ENCODE data around the gene RCSD1. TPM values are rescaled to one million over a fixed set of nuclear protein-coding genes. Genes with fewer than 3 reads are reported as not detected.

Gene RCSD1
- total and polyA plus RNA-seq, 3 donors from 2014 or later: 13.8 to 24.7 (median 14.1) TPM

GRCh38 chr1:167707942-167708341 is 77.9 kb downstream of the RCSD1 start:
- Histone ChIP-seq H3K36me3 (ENCODE audit: low read depth, missing control alignments) (no peaks in the 10 kb centered on the region), H3K4me1 (no peaks in the 10 kb centered on the region), H3K27me3 (no peaks in the 10 kb centered on the region), H3K9me3 (no peaks in the 10 kb centered on the region), H3K27ac (no peak overlapping the region), H3K4me3 (no peak overlapping the region)
- no peak for DNase-seq
- intact Hi-C loops (cut with DNase I; ENCODE audit: low total_unique reads): no loop called here
- TF ChIP-seq POLR2A (IDR thresholded peaks at IDR 0.05) (no peak), CTCF (IDR thresholded peaks at IDR 0.05) (no peak)
- WGBS, 2 donors: 83 to 92% methylated on average over 4 of the region's 4 CpGs

GRCh38 chr1:167708940-167709389 is 78.9 kb downstream of the RCSD1 start:
- Histone ChIP-seq H3K27me3 (no peaks in the 10 kb centered on the region), H3K9me3 (no peaks in the 10 kb centered on the region), H3K36me3 (ENCODE audit: low read depth, missing control alignments) (no peaks in the 10 kb centered on the region), H3K27ac (no peak overlapping the region), H3K4me3 (no peak overlapping the region), H3K4me1 (no peaks in the 10 kb centered on the region)
- no peak for DNase-seq
- WGBS, 2 donors: 79 to 86% methylated on average over 3 of the region's 3 CpGs
- intact Hi-C loops (cut with DNase I; ENCODE audit: low total_unique reads): no loop called here
- TF ChIP-seq POLR2A (IDR thresholded peaks at IDR 0.05) (no peak), CTCF (IDR thresholded peaks at IDR 0.05) (no peak)

DNA sequence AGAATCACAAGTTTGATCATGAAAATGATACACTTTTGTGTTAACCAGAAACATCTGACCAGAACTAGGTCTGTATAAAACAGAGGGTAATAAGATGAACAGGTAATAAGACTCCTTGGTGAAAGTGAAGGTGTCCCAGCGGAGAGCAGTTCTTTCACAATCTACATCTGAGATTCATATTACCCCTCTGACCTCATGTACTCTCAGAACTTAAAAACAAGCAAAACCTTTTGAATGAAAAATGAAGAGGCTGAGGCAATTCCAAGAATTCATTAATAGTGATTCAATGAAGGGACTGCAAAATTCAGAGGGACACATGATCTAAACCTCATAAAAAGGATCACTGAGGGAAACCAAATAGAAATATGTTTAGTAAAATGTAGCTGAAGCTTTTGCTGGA is 80.8 kb downstream of the RCSD1 start:
- Histone ChIP-seq H3K27ac (no peak overlapping the region), H3K4me1 (no peaks in the 10 kb centered on the region), H3K27me3 (no peaks in the 10 kb centered on the region), H3K9me3 (no peaks in the 10 kb centered on the region), H3K36me3 (ENCODE audit: low read depth, missing control alignments) (no peaks in the 10 kb centered on the region), H3K4me3 (no peak overlapping the region)
- intact Hi-C loops (cut with DNase I; ENCODE audit: low total_unique reads): no loop called here
- DNase-seq: no peak
- WGBS, 2 donors: 90 to 94% methylated on average over 1 of the region's 1 CpG
- TF ChIP-seq POLR2A (IDR thresholded peaks at IDR 0.05): no peak
- TF ChIP-seq CTCF (IDR thresholded peaks at IDR 0.05): no peak

GRCh38 chr1:167711797-167712196 is 81.8 kb downstream of the RCSD1 start:
- no peak overlapping the region for H3K27ac ChIP-seq
- intact Hi-C loops (cut with DNase I; ENCODE audit: low total_unique reads): no loop called here
- no peak for DNase-seq

More at GRCh38 chr1:167711797-167712196, 81.8 kb downstream of the RCSD1 start:
- Histone ChIP-seq H3K4me1 (no peaks in the 10 kb centered on the region), H3K4me3 (no peak overlapping the region), H3K27me3 (no peaks in the 10 kb centered on the region), H3K9me3 (no peaks in the 10 kb centered on the region), H3K36me3 (ENCODE audit: low read depth, missing control alignments) (no peaks in the 10 kb centered on the region)
- TF ChIP-seq POLR2A (IDR thresholded peaks at IDR 0.05): no peak
- no peak for TF ChIP-seq CTCF (IDR thresholded peaks at IDR 0.05)
- 52 to 54% methylated on average over 3 of the region's 3 CpGs for WGBS, 2 donors

All from testis (tissue), 3 donors.